GM04504 (cell line): ENCODE measurements around the gene LCA5.
"Not testable (repeated sequence)": the region's sequence is repeated elsewhere in the genome, so short reads cannot be mapped to it uniquely, and the experiment has no call there.

Source experiments
- DNase-seq: peaks from one replicate; pipeline ENCODE4 v3.0.0-alpha.2; 2012; ENCODE audit warnings: low read depth

The LCA5 gene

DNA sequence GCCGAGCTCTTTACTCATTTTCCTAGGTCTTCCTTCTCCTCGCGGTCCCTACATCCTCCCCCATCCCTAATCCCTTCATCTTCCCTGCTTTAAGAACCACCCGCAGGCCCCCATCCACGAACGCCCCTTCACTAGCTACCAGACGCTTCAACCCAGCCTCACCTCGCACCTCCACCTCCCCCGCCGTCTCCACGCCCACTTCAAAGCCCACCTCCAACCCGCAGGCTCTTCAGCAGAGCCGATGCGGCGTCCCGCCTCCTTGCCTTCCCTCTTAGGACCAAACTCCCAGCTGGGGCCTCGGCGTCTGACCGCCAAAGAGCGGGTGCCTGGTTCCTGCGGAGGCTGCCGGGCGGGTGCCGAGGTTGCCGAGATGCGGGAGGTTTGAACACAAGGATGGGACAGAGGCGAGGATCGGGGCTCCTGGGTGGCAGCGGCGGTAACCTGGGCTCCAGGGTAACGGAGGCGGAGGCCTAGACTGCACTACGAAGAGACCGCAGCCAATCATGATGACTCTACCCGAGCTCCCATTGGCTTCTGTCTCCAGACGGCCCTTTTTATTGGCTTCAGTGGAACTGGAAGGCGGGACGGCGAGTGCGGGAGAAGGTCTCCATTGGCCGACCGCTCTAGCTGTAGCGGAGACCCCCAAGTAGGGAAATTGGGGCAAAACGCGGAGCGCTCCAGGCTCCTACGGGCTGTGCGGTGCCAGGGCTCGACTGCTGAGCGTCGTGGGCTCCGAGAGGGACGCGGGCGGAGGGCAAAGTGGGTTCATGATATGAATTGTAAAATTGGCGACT lies at the start of gene LCA5:
Gene LCA5, minus strand, starts transcription at position 477 of the 794 bp plus-strand sequence. CDS start 18,536 bp downstream, outside the sequence.
- DNase-seq = peak; percentile 94

DNA sequence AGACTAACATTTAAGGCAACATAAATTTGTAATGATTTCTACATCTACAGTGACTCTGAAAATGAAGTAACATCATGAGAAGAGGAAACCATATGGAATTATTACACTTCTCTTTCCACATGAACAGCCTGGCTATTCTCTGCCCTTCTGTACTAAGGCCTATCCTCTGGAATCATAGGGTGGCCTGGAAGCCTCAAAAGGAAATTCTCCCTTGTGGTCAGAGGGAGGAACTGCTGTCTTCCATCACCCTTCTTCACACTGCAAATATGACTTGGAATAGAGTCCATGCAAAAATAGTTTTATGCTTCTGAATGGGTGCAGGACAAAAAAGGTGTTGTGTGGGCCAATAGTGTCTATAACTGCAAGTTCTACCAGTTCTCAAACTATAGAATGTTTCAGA lies 49.3 kb upstream of the LCA5 start:
- DNase-seq = peak; percentile 12

DNA sequence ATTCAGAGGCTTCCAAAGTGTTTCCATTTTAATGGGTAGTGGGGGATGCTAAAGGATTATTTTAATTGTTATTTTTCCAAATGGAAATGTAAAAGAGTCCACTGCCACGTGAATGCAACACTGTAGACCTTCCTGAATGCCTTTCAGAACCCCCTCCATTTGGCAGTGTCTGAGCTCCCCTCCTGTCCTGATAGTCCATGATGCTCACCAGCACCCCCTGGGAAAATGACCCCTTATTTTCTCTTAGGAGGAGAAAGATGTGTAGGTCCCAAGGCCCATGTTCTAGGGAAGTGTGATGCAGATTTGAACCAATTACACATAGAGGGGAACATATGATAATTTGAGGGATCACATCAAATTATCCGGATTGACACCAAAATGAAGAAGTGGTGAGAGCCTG lies 47.1 kb upstream of the LCA5 start:
- DNase-seq = no peak

DNA sequence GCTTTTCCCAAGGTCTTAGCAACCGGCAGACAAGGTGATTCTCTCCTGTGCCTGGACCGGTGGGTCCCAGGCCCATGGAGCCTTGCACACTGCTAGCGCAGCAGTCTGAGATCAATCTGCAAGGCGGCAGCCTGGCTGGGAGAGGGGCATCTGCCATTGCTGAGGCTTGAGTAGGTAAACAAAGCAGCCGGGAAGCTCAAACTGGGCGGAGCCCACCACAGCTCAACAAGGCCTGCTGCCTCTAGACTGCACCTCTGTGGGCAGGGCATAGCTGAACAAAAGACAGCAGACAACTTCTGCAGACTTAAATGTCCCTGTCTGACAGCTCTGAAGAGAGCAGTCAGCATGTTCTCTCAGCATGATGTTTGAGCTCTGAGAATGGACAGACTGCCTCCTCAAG lies 40.7 kb upstream of the LCA5 start:
- not testable (repeated sequence) for DNase-seq

DNA sequence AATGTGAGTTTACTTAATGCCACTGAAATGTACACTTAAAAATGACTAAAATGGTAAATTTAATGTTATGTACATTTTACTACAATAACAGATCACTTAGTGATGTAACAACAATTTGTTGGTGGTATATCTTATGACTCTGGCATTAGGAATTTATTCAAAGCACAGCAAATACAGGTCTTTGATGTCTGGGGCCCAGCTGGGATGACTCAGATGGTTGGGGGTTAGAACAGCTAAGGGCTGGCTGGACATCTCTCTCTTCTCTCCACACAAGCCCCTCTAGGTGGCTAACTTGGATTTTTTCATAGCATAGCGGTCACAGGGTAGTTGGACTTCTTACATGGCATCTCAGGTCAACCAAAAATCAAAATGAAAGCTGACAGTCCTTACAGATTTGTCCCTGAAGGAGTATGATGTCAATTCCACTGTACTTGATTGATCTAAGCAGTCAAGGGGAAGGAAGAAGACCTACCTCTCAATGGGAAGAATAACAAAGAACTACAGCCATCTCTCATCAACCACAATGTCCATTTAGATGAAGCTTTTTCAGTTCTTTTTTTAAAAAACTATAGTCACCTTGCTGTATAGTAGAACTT lies 37.5 kb upstream of the LCA5 start:
- DNase-seq = peak; percentile 2

DNA sequence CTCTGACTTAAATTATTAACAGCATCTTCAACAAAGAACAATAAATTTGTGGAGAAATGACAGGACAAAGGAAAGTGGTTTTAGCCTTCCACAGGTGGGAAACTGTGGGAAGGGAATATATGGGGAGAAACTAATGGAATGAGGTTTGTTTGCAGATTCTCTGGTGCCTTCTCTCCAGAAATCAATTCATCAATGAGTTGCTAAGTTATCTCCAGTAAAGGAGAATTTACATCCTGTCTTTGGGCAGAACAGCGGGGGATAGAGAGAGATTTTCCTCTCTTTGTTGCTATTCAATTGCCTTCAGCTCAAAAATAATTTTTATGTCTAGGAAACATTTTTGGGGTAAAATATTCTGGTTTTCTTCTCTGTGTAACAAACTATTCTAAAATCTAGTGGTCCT lies 36.9 kb upstream of the LCA5 start:
- no peak for DNase-seq

DNA sequence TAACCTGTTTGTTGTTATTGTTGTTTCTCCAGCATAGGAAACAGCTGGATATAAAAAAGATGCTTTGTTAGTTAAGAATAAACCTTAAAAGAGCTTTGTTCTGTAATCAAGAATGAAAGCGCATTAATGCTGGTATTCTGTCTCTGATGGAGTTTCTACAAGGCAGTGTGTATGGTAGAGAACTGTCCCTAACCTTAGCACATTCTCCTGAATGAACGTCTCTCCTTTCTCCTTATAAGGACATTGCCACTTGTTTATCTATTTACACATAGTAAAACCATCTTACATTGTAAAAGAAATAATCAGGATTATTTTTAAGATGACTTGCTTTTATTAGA lies 33.8 kb upstream of the LCA5 start:
- no peak for DNase-seq

DNA sequence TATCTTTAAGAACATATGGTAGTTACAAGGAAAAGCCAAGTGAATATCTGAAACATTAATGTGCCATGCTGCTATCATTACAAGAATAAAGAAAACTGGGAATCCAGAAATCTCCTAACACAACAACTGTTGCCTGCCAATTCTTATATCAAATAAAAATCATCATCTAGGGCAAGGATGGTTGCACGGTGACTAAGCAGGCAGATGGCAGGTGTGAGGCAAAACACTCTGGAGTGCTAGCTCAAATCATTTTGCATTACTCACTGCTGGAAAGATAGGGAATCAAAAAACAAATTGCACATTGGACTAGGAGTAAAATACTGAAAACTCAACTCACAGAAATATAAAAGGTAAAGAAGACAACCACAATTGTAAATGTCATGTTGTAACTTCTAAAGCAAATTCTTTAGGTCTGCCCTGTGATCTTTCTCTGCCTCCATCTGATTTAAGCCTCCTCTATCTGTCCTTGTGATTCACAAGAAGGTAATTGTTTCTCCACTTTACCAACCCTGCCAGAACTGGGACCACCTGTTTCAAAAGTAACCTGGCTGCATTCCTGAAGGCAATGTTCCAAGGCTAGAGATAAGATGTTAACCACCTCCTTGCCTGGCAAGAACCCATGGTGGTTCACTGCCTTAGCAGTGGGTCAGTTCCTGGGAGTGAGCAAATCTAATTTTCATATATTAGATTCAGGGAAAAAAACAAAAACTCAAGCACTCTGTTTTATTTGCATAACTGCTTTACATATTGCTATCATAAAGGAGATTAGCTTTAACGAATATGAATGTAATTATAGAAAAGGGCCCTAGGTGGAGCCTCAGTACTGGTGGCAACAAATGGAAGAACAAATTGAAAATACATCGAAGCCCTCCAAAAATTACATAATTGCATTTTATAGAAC lies 33.1 kb upstream of the LCA5 start:
- no peak for DNase-seq

DNA sequence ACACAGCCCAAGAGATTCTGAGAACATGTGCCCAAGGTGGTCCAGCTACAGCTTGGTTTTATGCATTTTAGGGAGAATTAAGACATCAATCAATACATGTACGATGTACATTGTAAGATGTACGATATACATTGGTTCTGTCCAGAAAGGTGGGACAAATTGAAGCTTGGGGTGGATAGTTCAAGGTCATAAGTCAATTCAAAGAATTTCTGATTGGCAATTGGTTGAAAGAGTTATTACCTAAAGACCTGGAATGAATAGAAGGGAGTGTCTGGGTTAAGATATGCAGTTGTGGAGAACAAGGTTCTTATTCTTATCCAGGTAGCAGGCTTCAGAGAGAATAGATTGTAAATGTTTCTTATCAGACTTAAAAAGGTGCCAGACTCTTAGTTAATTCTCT lies 31.8 kb upstream of the LCA5 start:
- no peak for DNase-seq

DNA sequence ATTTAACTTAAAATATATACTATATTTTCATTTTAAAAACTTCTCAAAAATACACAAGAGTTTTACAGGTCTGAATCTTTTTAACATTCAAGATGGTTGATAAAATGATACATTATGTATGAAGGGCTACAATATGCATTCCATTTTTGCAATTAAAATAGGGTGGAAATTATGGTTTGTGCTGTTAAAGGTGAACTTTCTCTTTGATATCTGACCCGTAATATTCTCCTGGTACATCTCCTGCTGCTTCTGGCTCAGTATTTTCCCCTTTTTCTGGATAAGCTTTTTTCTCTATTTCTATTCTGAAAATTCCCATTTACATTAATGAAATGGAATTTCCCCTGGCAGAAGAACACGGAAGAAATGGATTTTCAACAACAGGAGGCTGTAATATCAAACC lies 27.4 kb upstream of the LCA5 start:
- no peak for DNase-seq

DNA sequence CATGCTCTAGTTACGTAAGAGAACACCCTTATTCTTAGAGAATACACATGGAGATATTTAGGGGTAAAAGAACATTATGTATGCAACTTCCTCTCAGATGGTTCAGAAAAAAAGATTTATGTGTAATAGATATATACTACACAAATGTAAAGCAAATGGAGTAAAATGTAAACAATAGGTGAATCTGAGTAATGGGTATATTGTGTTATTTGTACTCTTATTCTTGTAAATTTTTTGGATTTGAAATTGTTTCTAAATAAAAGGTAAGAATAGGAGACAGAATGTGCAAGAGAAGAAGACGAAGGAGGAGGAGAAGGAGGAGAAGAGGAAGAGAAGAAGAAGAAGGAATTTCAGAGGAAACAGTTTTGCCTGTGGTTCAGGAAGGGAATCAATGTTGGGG lies 22.5 kb upstream of the LCA5 start:
- DNase-seq = no peak

DNA sequence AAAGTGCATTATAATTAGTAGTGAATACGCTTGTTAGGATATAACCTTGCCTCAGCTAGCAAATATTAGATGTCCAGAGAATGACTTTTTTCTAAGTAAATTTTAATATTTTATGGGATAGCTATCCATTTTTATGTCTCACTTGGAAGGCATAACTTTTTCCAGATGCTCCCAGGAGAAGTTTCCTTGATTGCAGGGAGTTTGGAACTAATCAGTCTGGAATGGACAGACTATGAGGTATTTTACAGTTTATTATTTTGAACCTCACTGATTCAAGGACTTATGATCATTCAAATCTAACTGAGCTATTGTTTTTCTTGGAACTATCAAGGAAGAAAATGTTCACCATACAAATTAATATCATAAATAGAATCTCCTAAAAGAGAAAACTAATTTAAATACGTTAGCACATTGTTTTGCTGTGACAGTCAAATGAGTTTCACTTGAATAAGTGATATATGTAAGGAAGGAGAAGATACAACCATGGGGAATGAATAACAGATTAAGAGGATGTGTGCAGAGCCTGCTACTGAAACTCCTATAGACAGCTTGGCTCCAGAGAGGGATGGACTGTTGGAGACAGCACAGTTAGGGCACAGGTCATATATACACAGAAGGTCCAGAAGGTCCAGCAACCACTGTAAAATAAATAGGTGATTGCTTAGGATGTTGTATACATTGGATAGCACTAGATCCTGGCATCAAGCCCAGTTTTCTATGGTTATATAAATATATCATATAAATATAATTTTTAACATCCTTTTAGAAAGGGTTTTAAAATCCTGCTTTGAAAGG lies 20.6 kb upstream of the LCA5 start:
- no peak for DNase-seq

DNA sequence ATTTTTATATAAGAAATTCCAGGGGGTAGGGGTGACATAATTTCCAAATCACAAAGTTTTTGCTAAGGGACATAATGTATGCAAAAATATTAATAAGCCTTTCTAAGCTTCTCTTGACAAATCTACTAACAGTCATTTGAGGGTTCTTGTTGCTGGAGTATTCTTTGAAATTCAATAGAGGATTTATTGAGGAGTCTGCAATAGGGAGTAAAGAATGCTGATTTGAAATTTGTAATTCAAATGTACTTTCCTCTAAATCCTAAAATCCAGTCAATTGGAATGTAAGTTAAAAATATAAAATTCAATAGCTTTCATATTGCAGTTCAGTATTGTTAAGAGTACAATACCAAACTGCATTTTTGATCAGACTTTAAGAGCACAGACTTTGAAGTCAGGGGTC lies 17.1 kb upstream of the LCA5 start:
- no peak for DNase-seq

DNA sequence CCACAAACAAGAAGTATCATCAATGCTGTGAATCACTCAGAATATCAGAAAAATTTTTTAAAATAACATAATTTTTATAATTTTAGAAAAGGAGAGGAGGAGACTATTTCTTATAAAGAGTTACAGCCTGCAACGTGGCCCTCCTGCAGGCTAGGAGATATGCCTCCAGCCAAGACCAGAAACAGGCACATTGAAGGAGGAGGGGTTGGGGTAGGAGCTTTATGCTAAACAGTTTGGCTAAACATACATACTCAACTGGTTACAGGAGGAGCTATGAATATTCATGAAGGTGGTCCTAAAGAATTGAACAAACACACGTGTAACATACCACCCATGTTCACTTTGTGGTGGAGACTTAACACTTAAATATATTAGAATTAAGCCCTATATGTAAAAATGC lies 14.2 kb upstream of the LCA5 start:
- DNase-seq = no peak

DNA sequence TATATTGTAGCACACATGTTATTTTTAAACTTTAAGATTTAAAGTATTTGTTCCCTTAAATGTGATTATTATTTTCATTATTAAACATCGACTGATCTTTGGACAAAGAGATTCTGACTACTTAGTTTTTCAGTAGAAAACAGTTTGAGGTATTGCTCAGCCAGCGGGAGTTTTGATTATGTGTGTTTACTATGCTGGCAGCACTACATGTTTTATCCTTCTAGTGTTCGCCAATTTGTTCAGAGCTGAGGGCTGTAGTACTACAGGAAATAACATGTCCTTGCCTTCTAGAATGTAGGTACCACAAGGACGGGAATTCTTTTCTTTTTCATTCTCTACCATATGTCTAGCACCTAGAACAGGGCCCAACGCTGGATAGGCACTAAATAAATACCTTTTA lies 11.1 kb upstream of the LCA5 start:
- DNase-seq = no peak

DNA sequence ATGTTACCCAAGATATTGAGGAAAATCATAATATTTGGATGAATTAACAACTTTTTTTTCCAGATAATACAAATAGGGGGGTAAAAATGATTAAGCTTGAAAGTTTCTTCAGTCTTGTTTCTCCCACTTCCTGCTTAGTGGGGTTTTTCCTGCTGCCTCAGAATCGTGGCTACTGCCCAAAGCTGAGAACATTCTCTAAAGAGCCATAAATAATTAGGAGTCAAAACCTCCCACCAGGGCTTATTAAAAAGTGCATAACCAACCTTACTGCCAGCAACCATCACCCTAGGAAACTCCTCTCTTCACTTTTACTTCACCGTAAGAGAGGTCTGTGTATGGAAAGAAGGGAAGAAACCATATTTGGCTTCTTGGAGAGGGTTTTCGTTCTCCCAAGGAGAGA lies 9.0 kb upstream of the LCA5 start:
- DNase-seq = no peak

DNA sequence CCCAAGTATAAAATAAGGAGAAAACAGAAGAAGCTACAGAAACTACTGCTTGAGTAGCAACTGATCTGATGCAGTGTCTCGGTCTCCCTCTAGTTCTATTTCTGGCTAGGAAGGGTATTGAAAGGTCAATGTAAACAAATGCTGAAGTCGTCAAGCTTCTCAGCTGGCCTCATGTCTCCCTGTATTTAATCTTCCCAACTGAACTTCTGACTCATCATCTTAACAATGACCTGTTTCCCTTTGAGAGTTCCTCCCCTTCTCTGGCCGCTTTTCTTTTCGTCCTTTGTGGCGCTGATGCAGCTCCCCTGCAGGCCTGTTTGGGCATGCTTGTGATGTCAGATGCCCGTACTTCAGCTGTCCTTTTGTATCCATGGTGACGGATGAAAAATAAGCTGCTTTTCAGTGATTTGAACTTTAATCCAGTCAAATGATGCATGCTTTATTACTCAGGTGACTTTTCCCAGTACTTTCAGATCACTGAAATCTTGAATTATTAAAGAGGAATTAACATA lies 7.8 kb upstream of the LCA5 start:
- peak; percentile 93 for DNase-seq

DNA sequence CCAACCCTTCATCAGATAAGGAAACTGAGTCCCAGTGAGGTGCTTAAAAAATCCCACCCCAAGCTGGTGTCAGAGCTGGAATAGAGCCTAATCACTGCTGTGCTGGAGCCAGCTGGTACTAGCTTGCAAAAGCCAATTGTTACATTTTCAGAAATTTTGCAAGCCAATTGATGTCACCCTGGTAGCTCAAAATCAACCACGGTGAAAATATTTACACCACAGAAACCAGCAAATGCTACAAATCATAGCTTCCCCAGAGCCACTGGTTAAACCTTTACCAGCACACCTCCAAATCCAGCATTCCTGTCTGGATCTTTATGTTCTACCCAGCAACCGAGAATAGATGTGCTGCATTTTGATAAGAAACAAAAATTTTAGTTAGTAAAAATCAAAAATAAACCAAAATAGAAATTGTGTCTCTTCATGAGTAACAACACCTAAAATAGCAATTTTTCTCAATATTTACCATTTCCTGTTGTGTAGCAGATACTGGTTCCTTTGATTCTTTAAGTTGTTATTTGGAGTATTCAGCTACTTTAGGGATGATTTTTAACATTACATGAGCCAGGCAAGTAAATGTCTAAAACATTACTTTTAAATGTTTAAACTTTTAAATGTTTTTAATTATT lies 7.2 kb upstream of the LCA5 start:
- DNase-seq = no peak

DNA sequence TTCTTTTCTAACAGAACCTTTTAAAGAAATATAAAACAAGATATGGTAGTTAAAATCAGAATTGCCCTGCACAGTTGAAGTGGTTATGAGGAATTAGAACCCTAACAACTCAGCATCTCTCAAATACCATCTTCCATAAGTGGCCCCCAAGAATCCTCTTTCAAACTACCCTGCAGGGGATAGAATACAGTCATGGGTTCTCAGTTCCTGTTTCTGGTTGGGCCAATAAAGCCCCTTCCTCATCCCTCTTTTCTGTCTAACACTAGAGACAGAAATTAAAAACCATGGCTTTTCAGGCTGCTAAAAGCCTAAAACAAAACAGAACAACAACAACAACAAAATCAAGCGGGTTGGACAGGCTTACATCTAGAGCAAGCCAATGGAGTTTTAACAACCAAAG lies 6.7 kb upstream of the LCA5 start:
- DNase-seq = no peak

DNA sequence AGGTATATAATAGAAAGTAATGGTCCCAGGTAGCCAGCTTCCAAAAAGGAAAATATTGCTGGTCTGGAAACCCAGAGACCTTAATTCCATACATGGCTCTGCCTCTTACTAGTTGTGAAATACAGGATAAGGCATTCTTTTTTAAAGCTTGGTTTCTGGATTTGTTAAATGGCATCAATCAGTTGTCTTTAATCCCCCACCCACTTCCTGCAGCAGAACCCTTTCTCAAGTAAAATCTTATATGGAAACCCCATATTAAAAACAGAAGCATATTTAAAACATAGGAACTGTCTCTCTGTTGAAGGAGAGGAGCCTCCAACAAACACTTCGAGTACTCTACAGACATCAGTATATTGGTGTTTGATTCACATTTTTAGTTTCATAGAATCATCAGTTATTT lies 6.2 kb upstream of the LCA5 start:
- no peak for DNase-seq
